Upper lobe of right lung (tissue), 1 donor: Measurements from ENCODE around the gene CNN2. TPM values are rescaled to one million over a fixed set of nuclear protein-coding genes. Genes with fewer than 3 reads are reported as not detected.

Source experiments
- ATAC-seq: fragments of 200-7000 bp; cut with Tn5 transposase; one replicate; pipeline ENCODE4 v1.9.1; 2020; ENCODE audit warnings: mild to moderate bottlenecking, moderate library complexity
- DNase-seq: peaks from one replicate; pipeline ENCODE4 v3.0.0-alpha.2; 2020
- H3K27ac ChIP-seq: fragments of 200-600 bp; one replicate; pipeline ENCODE4 v1.8.0; 2022
- H3K27me3 ChIP-seq: fragments of 200-600 bp; one replicate; pipeline ENCODE4 v1.8.0; 2022; ENCODE audit warnings: mild to moderate bottlenecking
- H3K36me3 ChIP-seq: fragments of 200-600 bp; one replicate; pipeline ENCODE4 v1.8.0; 2022
- H3K4me1 ChIP-seq: fragments of 200-600 bp; one replicate; pipeline ENCODE4 v1.8.0; 2022
- H3K4me3 ChIP-seq: fragments of 200-600 bp; one replicate; pipeline ENCODE4 v1.8.0; 2022; ENCODE audit warnings: mild to moderate bottlenecking
- H3K9me3 ChIP-seq: fragments of 200-600 bp; one replicate; pipeline ENCODE4 v1.8.0; 2022
- intact Hi-C: fragments of 100-400 bp; cut with DNase I; formaldehyde crosslinking; loops from one replicate; pipeline ENCODE4 v1.11.0; 2022
- total RNA-seq: library from RNA; stranded (reverse); fragmentation: NEBNext Ultra II Directional; extraction: Animal tissue kit (Norgen Biotek cat#: 25700); gene quantifications from one replicate; pipeline ENCODE4 v1.2.1, GENCODE V29; 2021
- TF ChIP-seq, protein P1 (sequence below): fragments of 200-600 bp; IDR thresholded peaks from one replicate; pipeline ENCODE4 v1.8.0; 2022; ENCODE audit warnings: antibody characterized with exemption
- donor health status: DM: no; HTN: yes; CAD: no; lungs with severe emphysema.

The CNN2 gene
- total RNA-seq, 1 donor from 2014 or later, result 220 TPM

DNA sequence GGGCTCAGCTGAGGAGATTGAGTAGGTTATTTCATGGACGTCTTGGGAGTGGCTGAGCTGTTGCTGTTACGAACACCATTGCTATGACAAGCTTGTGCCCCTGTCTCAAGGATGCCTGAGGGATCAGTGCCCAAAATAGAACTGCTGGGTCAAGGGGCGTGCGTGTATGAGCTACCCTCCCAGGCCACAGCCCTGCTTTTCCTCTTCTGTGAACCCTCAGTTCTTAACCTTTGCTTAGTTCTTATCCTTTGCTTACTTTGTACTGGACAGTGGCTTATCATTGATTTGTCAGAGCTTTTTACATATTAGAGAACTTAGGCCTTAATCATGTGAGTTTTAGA lies 49.6 kb downstream of the CNN2 start:
- ATAC-seq, result peak; percentile 2

DNA sequence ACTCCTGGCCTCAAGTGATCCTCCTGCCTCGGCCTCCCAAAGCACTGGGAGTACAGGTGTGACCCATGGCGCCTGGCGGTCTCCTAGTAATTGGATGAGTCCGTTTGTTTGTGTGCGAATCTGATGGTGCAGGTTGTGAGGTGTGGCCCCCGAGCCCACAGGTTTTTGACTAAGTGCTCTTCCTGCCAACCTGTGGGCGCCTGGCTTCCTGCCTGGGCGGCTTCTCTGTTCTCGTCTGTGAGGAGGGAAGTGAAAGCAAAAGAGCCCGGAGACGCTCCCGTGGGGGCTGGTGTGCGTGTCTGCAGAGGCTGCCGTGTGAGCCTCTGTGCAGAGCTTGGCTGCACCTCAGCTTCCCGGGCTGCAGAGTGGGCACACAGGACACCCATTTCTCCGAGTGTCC lies 50.5 kb downstream of the CNN2 start:
- Histone ChIP-seq H3K4me3 (peak overlapping the region; percentile 20), H3K4me1 (peaks cover 35% of the 10 kb centered on the region), H3K27ac (peak overlapping the region; percentile 65), H3K9me3 (no peaks in the 10 kb centered on the region), H3K36me3 (peaks cover 22% of the 10 kb centered on the region), H3K27me3 (no peaks in the 10 kb centered on the region)
- intact Hi-C loops, result no loop called here
- DNase-seq, result peak; percentile 88
- ATAC-seq, result peak; percentile 55
- TF ChIP-seq, protein P1, sequence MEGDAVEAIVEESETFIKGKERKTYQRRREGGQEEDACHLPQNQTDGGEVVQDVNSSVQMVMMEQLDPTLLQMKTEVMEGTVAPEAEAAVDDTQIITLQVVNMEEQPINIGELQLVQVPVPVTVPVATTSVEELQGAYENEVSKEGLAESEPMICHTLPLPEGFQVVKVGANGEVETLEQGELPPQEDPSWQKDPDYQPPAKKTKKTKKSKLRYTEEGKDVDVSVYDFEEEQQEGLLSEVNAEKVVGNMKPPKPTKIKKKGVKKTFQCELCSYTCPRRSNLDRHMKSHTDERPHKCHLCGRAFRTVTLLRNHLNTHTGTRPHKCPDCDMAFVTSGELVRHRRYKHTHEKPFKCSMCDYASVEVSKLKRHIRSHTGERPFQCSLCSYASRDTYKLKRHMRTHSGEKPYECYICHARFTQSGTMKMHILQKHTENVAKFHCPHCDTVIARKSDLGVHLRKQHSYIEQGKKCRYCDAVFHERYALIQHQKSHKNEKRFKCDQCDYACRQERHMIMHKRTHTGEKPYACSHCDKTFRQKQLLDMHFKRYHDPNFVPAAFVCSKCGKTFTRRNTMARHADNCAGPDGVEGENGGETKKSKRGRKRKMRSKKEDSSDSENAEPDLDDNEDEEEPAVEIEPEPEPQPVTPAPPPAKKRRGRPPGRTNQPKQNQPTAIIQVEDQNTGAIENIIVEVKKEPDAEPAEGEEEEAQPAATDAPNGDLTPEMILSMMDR, result no peak

More for the DNA sequence above, 49.6 kb downstream of the CNN2 start:
- Histone ChIP-seq H3K4me1 (peaks cover 32% of the 10 kb centered on the region), H3K9me3 (no peaks in the 10 kb centered on the region), H3K27ac (peak overlapping the region; percentile 65), H3K4me3 (no peak overlapping the region), H3K27me3 (no peaks in the 10 kb centered on the region), H3K36me3 (peaks cover 16% of the 10 kb centered on the region)
- TF ChIP-seq, protein P1, result no peak
- DNase-seq, result no peak
- intact Hi-C loops, result no loop called here

DNA sequence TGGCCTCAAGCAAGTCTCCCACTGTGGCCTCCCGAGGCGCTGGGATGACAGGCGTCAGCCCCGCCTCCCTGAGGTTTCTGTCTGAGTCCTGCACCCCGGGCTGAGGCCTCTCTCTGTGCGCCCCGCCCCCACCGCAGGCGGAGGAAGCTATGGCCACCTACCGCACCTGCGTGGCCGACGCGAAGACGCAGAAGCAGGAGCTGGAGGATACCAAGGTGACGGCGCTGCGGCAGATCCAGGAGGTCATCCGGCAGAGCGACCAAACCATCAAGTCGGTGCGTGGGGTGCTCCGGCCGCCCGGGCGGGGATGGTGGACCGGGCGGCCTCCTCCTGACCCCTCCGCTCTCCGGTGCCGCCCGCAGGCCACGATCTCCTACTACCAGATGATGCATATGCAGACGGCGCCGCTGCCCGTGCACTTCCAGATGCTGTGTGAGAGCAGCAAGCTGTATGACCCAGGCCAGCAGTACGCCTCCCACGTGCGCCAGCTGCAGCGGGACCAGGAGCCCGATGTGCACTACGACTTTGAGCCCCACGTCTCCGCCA lies 53.2 kb downstream of the CNN2 start:
- H3K27me3 ChIP-seq, result no peaks in the 10 kb centered on the region
- intact Hi-C loops, result loop anchor here (10.0 kb wide), 1 partner anchor 45 kb away; no protein-coding TSS in a partner anchor
- H3K9me3 ChIP-seq, result no peaks in the 10 kb centered on the region
- no peak overlapping the region for H3K27ac ChIP-seq
- no peak for ATAC-seq
- no peak overlapping the region for H3K4me3 ChIP-seq
- peaks cover 40% of the 10 kb centered on the region for H3K36me3 ChIP-seq
- TF ChIP-seq, protein P1, result no peak
- peaks cover 38% of the 10 kb centered on the region for H3K4me1 ChIP-seq
- DNase-seq, result peak; percentile 72

DNA sequence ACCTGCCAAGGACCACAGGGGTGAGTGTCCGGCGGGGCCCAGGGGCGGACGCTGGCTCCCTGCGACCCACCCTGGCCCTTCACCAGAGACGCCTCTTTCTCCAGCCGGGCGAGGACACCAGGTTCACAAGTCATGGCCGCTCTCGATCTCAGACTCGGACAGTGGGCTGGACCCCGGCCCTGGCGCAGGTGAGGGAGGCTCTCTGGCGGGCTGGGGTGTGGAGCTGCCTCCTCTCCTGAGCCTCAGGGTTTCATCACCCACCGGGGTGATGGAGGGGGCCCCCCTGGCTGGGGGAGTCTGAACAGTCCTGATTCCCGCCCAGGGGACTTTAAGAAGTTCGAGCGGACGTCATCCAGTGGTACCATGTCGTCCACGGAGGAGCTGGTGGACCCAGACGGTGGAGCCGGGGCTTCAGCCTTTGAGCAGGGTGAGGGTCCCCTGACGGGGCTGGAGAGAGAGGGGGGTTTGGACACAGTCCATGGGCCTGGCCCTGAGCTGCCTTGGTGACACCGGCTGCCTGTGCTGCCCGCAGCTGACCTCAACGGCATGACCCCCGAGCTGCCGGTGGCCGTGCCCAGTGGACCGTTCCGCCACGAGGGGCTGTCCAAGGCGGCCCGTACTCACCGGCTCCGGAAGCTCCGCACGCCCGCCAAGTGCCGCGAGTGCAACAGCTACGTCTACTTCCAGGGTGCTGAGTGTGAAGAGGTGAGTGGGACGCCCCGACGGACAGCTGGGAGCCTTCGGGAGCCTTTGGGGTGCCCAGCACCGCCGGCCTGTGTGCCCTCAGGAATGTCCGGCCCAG lies 54.2 kb downstream of the CNN2 start:
- Histone ChIP-seq H3K27me3 (no peaks in the 10 kb centered on the region), H3K4me1 (peaks cover 31% of the 10 kb centered on the region), H3K9me3 (no peaks in the 10 kb centered on the region), H3K4me3 (no peak overlapping the region), H3K27ac (no peak overlapping the region), H3K36me3 (peaks cover 48% of the 10 kb centered on the region)
- intact Hi-C loops, result loop anchor here (10.0 kb wide), 1 partner anchor 46 kb away; no protein-coding TSS in a partner anchor
- peak; percentile 66 for DNase-seq
- ATAC-seq, result no peak
- TF ChIP-seq, protein P1, result no peak

DNA sequence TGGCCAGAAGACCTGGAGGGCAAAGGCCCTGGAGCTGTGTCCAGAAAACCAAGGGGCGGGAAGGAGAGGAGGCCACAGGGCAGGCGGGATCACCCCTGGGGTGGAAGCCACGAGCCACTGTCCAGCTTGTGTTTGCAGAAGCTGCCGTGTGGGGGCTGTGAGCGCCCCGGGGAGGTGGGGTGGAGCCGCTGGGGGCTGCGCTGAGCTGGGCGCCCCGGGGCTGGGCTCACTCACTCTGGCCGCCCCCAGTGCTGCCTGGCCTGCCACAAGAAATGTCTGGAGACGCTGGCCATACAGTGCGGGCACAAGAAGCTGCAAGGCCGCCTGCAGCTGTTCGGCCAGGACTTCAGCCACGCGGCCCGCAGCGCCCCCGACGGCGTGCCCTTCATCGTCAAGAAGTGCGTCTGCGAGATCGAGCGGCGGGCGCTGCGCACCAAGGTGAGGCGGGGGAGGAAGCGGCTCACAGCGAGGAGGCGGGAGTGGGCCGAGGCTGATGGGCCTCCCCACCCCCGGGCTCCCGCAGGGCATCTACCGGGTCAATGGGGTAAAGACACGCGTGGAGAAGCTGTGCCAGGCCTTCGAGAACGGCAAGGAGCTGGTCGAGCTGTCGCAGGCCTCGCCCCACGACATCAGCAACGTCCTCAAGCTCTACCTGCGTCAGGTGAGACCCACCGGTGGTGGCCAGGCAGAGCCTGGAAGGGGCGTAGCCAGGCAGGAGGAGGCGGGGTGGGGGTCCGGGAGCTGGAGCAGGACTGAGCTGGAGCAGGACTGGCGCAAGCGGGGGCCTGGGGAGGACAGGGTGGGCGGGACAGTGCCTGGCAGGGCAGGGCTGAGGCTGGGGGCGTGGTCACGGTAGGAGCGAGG lies 55.1 kb downstream of the CNN2 start:
- intact Hi-C loops, result loop anchor here (10.0 kb wide), 1 partner anchor 47 kb away; no protein-coding TSS in a partner anchor
- no peak overlapping the region for H3K4me3 ChIP-seq

More for the DNA sequence above, 55.1 kb downstream of the CNN2 start:
- TF ChIP-seq, protein P1, result no peak
- Histone ChIP-seq H3K9me3 (no peaks in the 10 kb centered on the region), H3K4me1 (peaks cover 24% of the 10 kb centered on the region), H3K27me3 (no peaks in the 10 kb centered on the region), H3K27ac (no peak overlapping the region), H3K36me3 (peaks cover 58% of the 10 kb centered on the region)
- DNase-seq (peak; percentile 72), ATAC-seq (no peak)
